Activated T-cell treated with anti-CD3 and anti-CD28 coated beads, Interleukin-2, amount 50 U/mL, for 4 hours (primary cell): ENCODE results near the gene THSD4. TPM values are rescaled to one million over a fixed set of nuclear protein-coding genes. Genes with fewer than 3 reads are reported as not detected.
"Not testable (repeated sequence)": the region's sequence is repeated elsewhere in the genome, so short reads cannot be mapped to it uniquely, and the experiment has no call there.

ENCODE experiments used
- ATAC-seq, 2 donors: fragments of 200-7000 bp; cut with Tn5 transposase; one replicate each; pipeline ENCODE4 v1.10.0; 2021
- DNase-seq: peaks from one replicate; pipeline ENCODE4 v3.0.0-alpha.2; 2020
- H3K27me3 Mint-ChIP-seq: one replicate; pipeline ENCODE4 v1.8.0; 2021; ENCODE audit warnings: low read depth, mixed read lengths
- H3K36me3 Mint-ChIP-seq: one replicate; pipeline ENCODE4 v1.8.0; 2022; ENCODE audit warnings: mixed read lengths; ENCODE audit not compliant: insufficient read depth
- H3K4me1 Mint-ChIP-seq: one replicate; pipeline ENCODE4 v1.8.0; 2021; ENCODE audit warnings: low read depth, mixed read lengths
- H3K4me3 Mint-ChIP-seq: one replicate; pipeline ENCODE4 v1.8.0; 2021; ENCODE audit warnings: mild to moderate bottlenecking, moderate library complexity, mixed read lengths
- H3K9me3 Mint-ChIP-seq: one replicate; pipeline ENCODE4 v1.8.0; 2021; ENCODE audit warnings: mixed read lengths
- total RNA-seq, 3 donors: library from RNA; stranded (reverse); gene quantifications; one replicate each; pipeline ENCODE4 v1.2.1, GENCODE V29; 2021

Gene THSD4
- total RNA-seq, 3 donors from 2014 or later, result 0.08 to 0.16 (median 0.11) TPM

DNA sequence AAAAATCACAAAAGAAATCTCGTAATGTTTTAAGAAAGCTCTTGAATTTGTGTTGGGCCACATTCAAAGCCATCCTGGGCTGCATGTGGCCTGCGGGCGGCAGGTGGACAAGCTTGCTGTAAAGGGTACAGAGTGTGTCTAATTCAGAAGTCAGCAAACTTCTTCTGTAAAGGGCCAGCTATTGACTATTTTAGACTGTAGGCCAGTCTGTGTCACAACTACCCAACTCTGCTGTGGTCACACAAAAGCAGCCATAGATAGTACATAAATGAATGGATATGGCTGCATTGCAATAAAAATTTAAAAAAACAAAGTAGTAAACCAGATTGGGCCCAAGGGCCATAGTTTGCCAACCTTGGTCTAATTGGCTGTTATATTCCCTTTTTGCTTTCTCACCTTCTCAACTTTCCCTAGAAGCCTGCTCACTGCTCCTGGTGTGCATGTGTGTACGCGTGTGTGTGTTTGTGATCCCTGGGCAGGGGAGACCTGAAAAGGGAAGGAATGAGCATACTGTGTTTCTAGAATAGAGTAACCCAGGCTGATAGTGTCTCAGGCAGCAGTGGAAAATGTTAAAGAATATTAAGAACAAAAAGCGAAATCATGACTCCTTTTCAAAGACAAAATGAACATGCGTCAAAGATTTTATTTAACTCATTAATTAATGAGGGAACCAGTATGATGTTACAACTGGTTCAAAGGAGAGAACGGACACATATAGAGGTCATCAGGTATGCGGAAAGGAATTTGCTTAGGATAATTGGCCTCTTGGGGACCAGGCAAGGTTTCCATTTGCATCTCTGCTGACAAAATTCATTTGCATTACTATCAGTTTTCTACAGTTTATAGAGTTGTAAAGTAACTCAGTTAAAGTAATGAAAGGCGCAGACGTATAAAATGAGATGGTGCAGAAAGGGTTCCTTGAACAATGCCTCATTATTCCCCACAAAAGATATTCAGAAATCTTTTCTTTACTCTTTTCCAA, 248.0 kb downstream of the THSD4 start:
- Mint-ChIP-seq H3K4me3 (no peak overlapping the region), H3K27me3 (peaks cover 1% of the 10 kb centered on the region), H3K36me3 (no peaks in the 10 kb centered on the region), H3K4me1 (no peaks in the 10 kb centered on the region), H3K9me3 (no peaks in the 10 kb centered on the region)
- no peak for DNase-seq
- ATAC-seq, result no peak

GRCh38 chr15:71364117-71364584, 248.9 kb downstream of the THSD4 start:
- Mint-ChIP-seq H3K36me3 (no peaks in the 10 kb centered on the region), H3K4me3 (no peak overlapping the region), H3K27me3 (peaks cover under 1% of the 10 kb centered on the region), H3K9me3 (no peaks in the 10 kb centered on the region), H3K4me1 (no peaks in the 10 kb centered on the region)
- ATAC-seq (no peak), DNase-seq (no peak)

DNA sequence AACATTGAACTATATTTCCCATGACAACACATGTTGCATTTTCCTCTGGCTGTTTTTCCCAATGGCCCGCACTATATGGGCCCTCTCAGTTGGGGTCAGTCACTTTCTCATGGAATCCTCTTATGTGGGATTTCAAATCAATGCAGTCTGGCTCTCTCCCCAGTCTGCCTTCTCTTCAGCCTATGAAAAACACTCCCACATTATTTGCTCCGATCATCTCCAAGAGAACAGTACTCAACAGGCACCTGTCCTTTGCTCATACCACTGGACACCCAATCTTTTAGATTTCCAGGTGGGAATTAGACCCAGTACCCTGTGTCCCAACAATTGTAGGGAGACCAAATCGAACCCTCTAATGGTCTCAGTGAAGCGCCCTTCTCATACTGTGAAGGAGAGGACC, 251.3 kb downstream of the THSD4 start:
- H3K27me3 Mint-ChIP-seq, result no peaks in the 10 kb centered on the region
- peaks cover 10% of the 10 kb centered on the region for H3K9me3 Mint-ChIP-seq
- DNase-seq (no peak), ATAC-seq (no peak)
- no peak overlapping the region for H3K4me3 Mint-ChIP-seq
- H3K36me3 Mint-ChIP-seq, result no peaks in the 10 kb centered on the region
- no peaks in the 10 kb centered on the region for H3K4me1 Mint-ChIP-seq

DNA sequence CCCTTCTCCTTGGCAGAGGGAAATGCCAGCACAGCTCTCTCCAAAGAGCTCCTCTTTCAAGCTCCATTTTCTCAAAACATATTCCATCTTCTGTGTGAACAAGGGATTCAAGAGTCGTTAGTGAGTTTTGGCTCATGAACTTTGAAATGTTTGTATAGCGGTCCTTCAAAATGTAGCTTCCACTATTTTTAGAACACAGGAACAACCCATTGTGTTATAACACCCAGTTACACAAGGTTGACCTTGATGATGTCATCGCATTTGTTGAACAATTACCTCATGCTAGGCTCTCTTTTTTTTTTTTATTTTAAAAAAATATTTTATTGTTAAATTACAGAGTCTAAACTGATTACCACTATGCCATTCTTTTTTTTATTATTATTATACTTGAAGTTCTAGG, 251.7 kb downstream of the THSD4 start:
- no peak overlapping the region for H3K4me3 Mint-ChIP-seq
- H3K4me1 Mint-ChIP-seq, result peaks cover 1% of the 10 kb centered on the region
- H3K9me3 Mint-ChIP-seq, result peaks cover 10% of the 10 kb centered on the region
- H3K27me3 Mint-ChIP-seq, result no peaks in the 10 kb centered on the region
- no peak for ATAC-seq
- no peak for DNase-seq
- no peaks in the 10 kb centered on the region for H3K36me3 Mint-ChIP-seq

DNA sequence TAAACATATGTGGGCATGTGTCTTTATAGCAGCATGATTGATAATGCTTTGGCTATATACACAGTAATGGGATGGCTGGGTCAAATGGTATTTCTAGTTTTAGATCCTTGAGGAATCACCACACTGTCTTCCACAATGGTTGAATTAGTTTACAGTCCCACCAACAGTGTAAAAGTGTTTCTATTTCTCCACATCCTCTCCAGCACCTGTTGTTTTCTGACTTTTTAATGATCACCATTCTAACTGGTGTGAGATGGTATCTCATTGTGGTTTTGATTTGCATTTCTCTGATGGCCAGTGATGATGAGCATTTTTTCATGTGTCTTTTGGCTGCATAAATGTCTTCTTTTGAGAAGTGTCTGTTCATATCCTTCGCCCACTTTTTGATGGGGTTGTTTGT, 252.5 kb downstream of the THSD4 start:
- not testable (repeated sequence) for H3K4me3 Mint-ChIP-seq, H3K27me3 Mint-ChIP-seq, DNase-seq, ATAC-seq, H3K4me1 Mint-ChIP-seq, H3K36me3 Mint-ChIP-seq
- H3K9me3 Mint-ChIP-seq, result peaks cover 10% of the 10 kb centered on the region

DNA sequence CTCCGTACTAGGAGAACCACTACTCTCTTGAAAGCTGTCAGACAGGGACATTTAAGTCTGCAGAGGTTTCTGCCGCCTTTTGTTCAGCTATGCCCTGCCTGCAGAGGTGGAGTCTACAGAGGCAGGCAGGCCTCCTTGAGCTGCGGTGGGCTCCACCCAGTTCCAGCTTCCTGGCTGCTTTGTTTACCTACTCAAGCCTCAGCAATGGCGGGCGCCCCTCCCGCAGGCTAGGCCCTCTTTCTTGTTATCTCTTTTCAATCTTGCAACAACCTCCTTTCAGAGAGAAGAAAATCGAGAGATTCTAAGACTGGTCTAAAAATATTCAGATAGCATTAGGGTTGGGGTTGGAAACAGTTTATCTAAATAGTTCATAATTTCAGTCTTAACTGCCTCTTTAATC, 257.5 kb downstream of the THSD4 start:
- ATAC-seq, H3K27me3 Mint-ChIP-seq, DNase-seq, H3K36me3 Mint-ChIP-seq: not testable (repeated sequence)
- H3K4me1 Mint-ChIP-seq, result peaks cover 39% of the 10 kb centered on the region
- peaks cover 15% of the 10 kb centered on the region for H3K9me3 Mint-ChIP-seq
- H3K4me3 Mint-ChIP-seq, result peak overlapping the region; percentile 37

DNA sequence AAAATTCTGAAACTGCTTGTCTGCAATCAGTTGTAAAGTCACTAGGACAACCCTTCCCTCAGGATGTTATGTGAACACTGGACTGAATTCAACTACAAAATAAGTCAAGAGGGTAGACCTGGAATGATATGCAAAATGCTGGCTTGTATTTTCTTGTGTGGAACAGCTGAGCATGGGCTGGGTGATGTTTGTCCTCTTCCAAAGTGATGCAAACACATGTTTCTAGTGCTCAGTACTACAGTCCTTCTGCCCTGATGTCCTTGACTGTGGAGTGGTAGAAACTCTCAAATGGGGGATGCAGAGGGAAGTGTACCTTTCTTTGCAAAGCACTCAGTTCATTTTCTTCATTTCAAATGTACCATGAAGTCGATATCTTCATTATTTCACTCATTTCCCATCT, 258.6 kb downstream of the THSD4 start:
- Mint-ChIP-seq H3K4me1 (peaks cover 39% of the 10 kb centered on the region), H3K27me3 (no peaks in the 10 kb centered on the region), H3K4me3 (no peak overlapping the region), H3K9me3 (peaks cover 15% of the 10 kb centered on the region), H3K36me3 (no peaks in the 10 kb centered on the region)
- DNase-seq, result no peak
- ATAC-seq, result no peak

GRCh38 chr15:71374607-71375352, 259.5 kb downstream of the THSD4 start:
- Mint-ChIP-seq H3K4me1 (peaks cover 39% of the 10 kb centered on the region), H3K36me3 (no peaks in the 10 kb centered on the region)

DNA sequence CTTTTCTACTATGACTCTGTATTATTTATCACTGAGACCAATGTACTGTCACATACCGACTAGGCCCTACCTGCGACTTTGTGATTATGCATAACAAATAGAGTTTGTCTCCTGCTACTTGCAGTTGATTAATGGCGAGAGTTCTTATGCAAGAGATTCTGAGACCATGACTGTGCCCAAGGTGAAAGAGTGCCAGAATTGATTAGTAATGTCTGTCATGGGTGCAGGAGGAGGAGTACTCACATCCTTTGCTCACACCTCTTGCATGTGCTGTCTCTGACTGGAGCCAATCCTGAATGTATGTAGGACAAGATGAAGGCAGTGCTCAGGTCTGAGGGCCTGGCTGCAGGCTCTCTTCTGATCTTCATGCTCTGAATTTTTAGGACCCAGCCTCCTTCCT, 260.7 kb downstream of the THSD4 start:
- no peaks in the 10 kb centered on the region for H3K36me3 Mint-ChIP-seq
- ATAC-seq (no peak), DNase-seq (no peak)
- peaks cover 1% of the 10 kb centered on the region for H3K27me3 Mint-ChIP-seq
- H3K9me3 Mint-ChIP-seq, result peaks cover 4% of the 10 kb centered on the region
- H3K4me1 Mint-ChIP-seq, result peaks cover 39% of the 10 kb centered on the region
- H3K4me3 Mint-ChIP-seq, result no peak overlapping the region

More at GRCh38 chr15:71374607-71375352, 259.5 kb downstream of the THSD4 start:
- DNase-seq, result no peak
- Mint-ChIP-seq H3K27me3 (peaks cover 1% of the 10 kb centered on the region), H3K4me3 (no peak overlapping the region), H3K9me3 (peaks cover 13% of the 10 kb centered on the region)
- no peak for ATAC-seq

- Mint-ChIP-seq H3K36me3 (no peaks in the 10 kb centered on the region), H3K9me3 (peaks cover 4% of the 10 kb centered on the region), H3K4me1 (peaks cover 12% of the 10 kb centered on the region), H3K27me3 (peaks cover 1% of the 10 kb centered on the region), H3K4me3 (no peak overlapping the region)
- ATAC-seq (no peak), DNase-seq (no peak)
Observed at GRCh38 chr15:71379893-71380292, 264.6 kb downstream of the THSD4 start.

DNA sequence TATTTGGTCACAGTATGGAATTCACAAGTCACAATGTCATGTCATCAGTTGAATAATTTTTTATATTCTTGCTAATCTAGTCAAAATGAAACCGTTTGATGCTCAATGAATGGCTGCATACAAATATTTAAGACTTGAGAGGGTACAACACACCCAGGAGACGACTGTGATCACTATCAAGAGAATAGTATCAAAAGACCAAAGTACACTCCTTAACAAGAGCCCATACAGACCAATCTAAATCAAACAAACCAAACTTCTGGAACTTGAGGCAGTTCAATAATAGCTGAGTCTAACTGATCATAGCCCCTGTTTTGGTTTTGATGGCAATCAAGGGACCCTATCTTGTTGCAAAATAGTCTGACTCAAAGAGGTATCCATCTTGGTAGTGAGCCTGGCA, 265.1 kb downstream of the THSD4 start:
- peaks cover 1% of the 10 kb centered on the region for H3K27me3 Mint-ChIP-seq
- H3K4me1 Mint-ChIP-seq, result peaks cover 8% of the 10 kb centered on the region
- ATAC-seq (no peak), DNase-seq (no peak)
- peaks cover 4% of the 10 kb centered on the region for H3K9me3 Mint-ChIP-seq
- no peaks in the 10 kb centered on the region for H3K36me3 Mint-ChIP-seq
- no peak overlapping the region for H3K4me3 Mint-ChIP-seq

DNA sequence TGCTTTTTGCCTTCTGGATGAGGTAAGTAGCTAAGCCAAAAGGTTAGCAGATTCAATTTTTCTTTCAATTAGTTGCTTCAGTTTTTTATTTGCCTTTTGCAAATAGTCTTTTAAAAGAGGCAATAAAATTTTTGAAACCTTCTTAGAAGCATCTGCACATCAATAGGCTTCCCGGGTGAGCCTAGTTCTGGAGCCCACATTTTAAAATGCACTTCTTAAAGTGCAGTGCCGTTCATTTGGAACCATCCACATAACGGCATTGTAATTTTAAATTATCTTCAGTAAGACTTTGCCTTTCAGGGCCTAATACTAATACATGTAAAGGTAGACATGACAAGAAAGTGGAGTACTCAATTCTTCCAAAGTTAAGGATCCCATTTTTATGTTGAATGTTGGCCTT, 269.2 kb downstream of the THSD4 start:
- no peak for ATAC-seq
- peaks cover 6% of the 10 kb centered on the region for H3K9me3 Mint-ChIP-seq

GRCh38 chr15:71385026-71385425, 269.8 kb downstream of the THSD4 start:
- H3K4me1 Mint-ChIP-seq, result peaks cover 4% of the 10 kb centered on the region
- peaks cover 13% of the 10 kb centered on the region for H3K27me3 Mint-ChIP-seq
- H3K9me3 Mint-ChIP-seq, result peaks cover 6% of the 10 kb centered on the region
- ATAC-seq, result no peak
- H3K36me3 Mint-ChIP-seq, result no peaks in the 10 kb centered on the region
- no peak for DNase-seq
- H3K4me3 Mint-ChIP-seq, result no peak overlapping the region

More for the DNA sequence above, 269.2 kb downstream of the THSD4 start:
- H3K27me3 Mint-ChIP-seq, result peaks cover 12% of the 10 kb centered on the region
- H3K36me3 Mint-ChIP-seq, result no peaks in the 10 kb centered on the region
- peaks cover 4% of the 10 kb centered on the region for H3K4me1 Mint-ChIP-seq
- no peak for DNase-seq
- H3K4me3 Mint-ChIP-seq, result no peak overlapping the region

- Mint-ChIP-seq H3K4me1 (peaks cover 4% of the 10 kb centered on the region), H3K27me3 (peaks cover 13% of the 10 kb centered on the region), H3K9me3 (peaks cover 6% of the 10 kb centered on the region), H3K36me3 (no peaks in the 10 kb centered on the region), H3K4me3 (no peak overlapping the region)
- ATAC-seq (no peak), DNase-seq (no peak)
Observed at GRCh38 chr15:71385457-71385856, 270.2 kb downstream of the THSD4 start.
